ENCODE data around the gene CAMK4. TPM values are rescaled to one million over a fixed set of nuclear protein-coding genes. Genes with fewer than 3 reads are reported as not detected.

The CAMK4 gene
- total RNA-seq, 4 donors from 2014 or later, result 0.75 to 5.6 (median 4.7) TPM

DNA sequence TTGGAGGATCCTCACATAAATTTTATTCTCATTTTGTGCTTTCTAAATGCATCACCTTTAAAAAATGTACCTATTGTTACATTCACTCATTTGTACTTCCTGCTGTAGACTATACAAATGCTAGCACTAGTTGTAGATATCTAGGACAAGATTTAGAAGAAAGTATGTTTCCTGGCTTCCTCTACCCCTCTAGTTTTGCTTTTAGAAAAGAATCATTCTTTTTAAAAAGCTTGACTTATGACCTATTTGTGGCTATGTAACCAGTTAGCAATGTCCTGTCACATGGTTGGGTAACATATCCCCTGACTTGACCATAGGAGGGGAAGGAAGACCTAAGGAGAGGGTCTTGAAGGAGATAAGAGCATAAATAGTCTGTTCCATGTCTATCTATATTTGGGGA lies 13.3 kb downstream of the CAMK4 start:
- no peak overlapping the region for H3K27ac ChIP-seq
- no peak overlapping the region for H3K4me3 ChIP-seq
- no peak for DNase-seq
- intact Hi-C loops (cut with DNase I; ENCODE audit: low total_unique reads), result no loop called here
- in situ Hi-C loops (cut with MboI; ENCODE audit: low pct_ligation_motif_present in 1 of 4, low pct_unique_long_range_greater_than_20kb in 1 of 4, low sequenced_read_pairs in 3 of 4), result no loop called here
- TF ChIP-seq POLR2A (IDR thresholded peaks at IDR 0.05) (no peak), POLR2AphosphoS5 (IDR thresholded peaks at IDR 0.05) (no peak), CTCF (IDR thresholded peaks at IDR 0.05) (no peak), EP300 (IDR thresholded peaks at IDR 0.05; ENCODE audit: low read depth) (no peak)
- no peaks in the 10 kb centered on the region for H3K27me3 ChIP-seq
- no peaks in the 10 kb centered on the region for H3K4me1 ChIP-seq
- no peaks in the 10 kb centered on the region for H3K36me3 ChIP-seq
- no peaks in the 10 kb centered on the region for H3K9me3 ChIP-seq

DNA sequence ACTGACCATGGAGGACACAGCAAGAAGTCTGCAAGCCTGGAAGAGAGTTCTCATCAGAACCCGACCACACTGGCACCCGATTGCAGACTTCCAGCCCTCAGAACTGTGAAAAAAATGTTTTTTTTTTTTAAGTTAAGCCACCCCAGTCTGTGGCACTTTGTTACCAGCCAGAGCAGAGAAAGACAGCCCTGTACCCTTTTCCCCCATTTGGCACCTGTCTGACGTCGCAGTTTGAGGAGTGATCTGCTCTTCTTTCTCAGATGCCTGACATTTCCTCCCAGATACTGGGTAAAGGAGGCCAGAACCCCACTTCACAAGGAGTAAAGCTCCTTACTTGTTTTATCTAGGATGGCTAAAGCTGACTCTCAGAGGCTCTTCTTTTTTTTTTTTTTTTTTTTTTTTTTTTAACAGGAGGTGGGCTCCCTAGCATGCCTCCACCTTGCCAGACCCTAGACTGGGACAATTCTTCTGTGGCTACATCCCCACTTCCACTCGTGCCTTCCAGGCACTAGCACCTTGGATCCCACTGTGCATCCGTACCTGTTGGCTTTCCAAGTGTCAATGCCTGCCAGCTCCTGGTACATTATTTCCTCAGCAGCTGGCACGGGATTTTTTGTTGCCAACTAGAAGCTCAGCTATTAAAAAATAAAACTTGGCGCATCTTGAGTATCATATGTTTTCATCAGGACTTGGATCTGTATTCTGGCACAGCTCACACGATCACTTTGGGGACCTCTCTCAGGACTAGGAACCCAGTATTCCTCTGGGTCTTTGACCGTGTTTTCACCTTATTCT lies 14.4 kb downstream of the CAMK4 start:
- H3K4me1 ChIP-seq, result no peaks in the 10 kb centered on the region
- in situ Hi-C loops (cut with MboI; ENCODE audit: low pct_ligation_motif_present in 1 of 4, low pct_unique_long_range_greater_than_20kb in 1 of 4, low sequenced_read_pairs in 3 of 4) (no loop called here), intact Hi-C loops (cut with DNase I; ENCODE audit: low total_unique reads) (no loop called here)
- H3K27me3 ChIP-seq, result no peaks in the 10 kb centered on the region
- H3K27ac ChIP-seq, result no peak overlapping the region
- H3K36me3 ChIP-seq, result no peaks in the 10 kb centered on the region
- no peak overlapping the region for H3K4me3 ChIP-seq
- H3K9me3 ChIP-seq, result no peaks in the 10 kb centered on the region
- WGBS, 2 donors (ENCODE audit: low coverage in 1 of 2), result 84 to 86% methylated on average over 5 to 10 of the region's 10 CpGs
- TF ChIP-seq POLR2AphosphoS5 (IDR thresholded peaks at IDR 0.05) (no peak), EP300 (IDR thresholded peaks at IDR 0.05; ENCODE audit: low read depth) (no peak), CTCF (IDR thresholded peaks at IDR 0.05) (no peak), POLR2A (IDR thresholded peaks at IDR 0.05) (no peak)
- DNase-seq, result no peak

- Histone ChIP-seq H3K27ac (no peak overlapping the region), H3K4me1 (no peaks in the 10 kb centered on the region), H3K27me3 (no peaks in the 10 kb centered on the region), H3K9me3 (no peaks in the 10 kb centered on the region), H3K36me3 (no peaks in the 10 kb centered on the region), H3K4me3 (no peak overlapping the region)
- whole genome bisulfite sequencing, 2 donors (ENCODE audit: low coverage in 1 of 2), result 71 to 96% methylated on average over 2 to 3 of the region's 3 CpGs
- in situ Hi-C loops (cut with MboI; ENCODE audit: low pct_ligation_motif_present in 1 of 4, low pct_unique_long_range_greater_than_20kb in 1 of 4, low sequenced_read_pairs in 3 of 4), result no loop called here
- intact Hi-C loops (cut with DNase I; ENCODE audit: low total_unique reads), result no loop called here
- no peak for DNase-seq
- TF ChIP-seq CTCF (IDR thresholded peaks at IDR 0.05) (no peak), POLR2A (IDR thresholded peaks at IDR 0.05) (no peak), POLR2AphosphoS5 (IDR thresholded peaks at IDR 0.05) (no peak), EP300 (IDR thresholded peaks at IDR 0.05; ENCODE audit: low read depth) (no peak)
Observed at GRCh38 chr5:111241696-111242095, 17.5 kb downstream of the CAMK4 start.

- intact Hi-C loops (cut with DNase I; ENCODE audit: low total_unique reads), result no loop called here
Observed at GRCh38 chr5:111242606-111243005, 18.4 kb downstream of the CAMK4 start.

More at GRCh38 chr5:111242606-111243005, 18.4 kb downstream of the CAMK4 start:
- DNase-seq, result no peak
- Histone ChIP-seq H3K27ac (no peak overlapping the region), H3K36me3 (no peaks in the 10 kb centered on the region), H3K4me1 (no peaks in the 10 kb centered on the region), H3K9me3 (no peaks in the 10 kb centered on the region), H3K4me3 (no peak overlapping the region), H3K27me3 (no peaks in the 10 kb centered on the region)
- 80 to 90% methylated on average over 3 to 10 of the region's 10 CpGs for WGBS, 2 donors (ENCODE audit: low coverage in 1 of 2)
- TF ChIP-seq EP300 (IDR thresholded peaks at IDR 0.05; ENCODE audit: low read depth), result no peak
- TF ChIP-seq CTCF (IDR thresholded peaks at IDR 0.05), result no peak
- TF ChIP-seq POLR2A (IDR thresholded peaks at IDR 0.05), result no peak
- no peak for TF ChIP-seq POLR2AphosphoS5 (IDR thresholded peaks at IDR 0.05)
- in situ Hi-C loops (cut with MboI; ENCODE audit: low pct_ligation_motif_present in 1 of 4, low pct_unique_long_range_greater_than_20kb in 1 of 4, low sequenced_read_pairs in 3 of 4), result no loop called here

All from transverse colon (tissue), 4 donors.